Measurements from ENCODE around the gene GPR39. TPM values are rescaled to one million over a fixed set of nuclear protein-coding genes. Genes with fewer than 3 reads are reported as not detected.

GPR39 gene
- total RNA-seq, 1 donor from 2014 or later = not detected

GRCh38 chr2:132562245-132562644 is 145.6 kb downstream of the GPR39 start:
- DNase-seq (ENCODE audit: low read depth in 2 of 2) = no peak

- no peak for DNase-seq (ENCODE audit: low read depth in 2 of 2)
These were observed 147.5 kb downstream of the GPR39 start for GRCh38 chr2:132564065-132564464.

- no peak for DNase-seq (ENCODE audit: low read depth in 2 of 2)
These were observed 149.8 kb downstream of the GPR39 start for GRCh38 chr2:132566379-132566778.

- DNase-seq (ENCODE audit: low read depth in 2 of 2) = no peak
These were observed 151.1 kb downstream of the GPR39 start for GRCh38 chr2:132567682-132568081.

GRCh38 chr2:132568656-132569055 is 152.1 kb downstream of the GPR39 start:
- DNase-seq (ENCODE audit: low read depth in 2 of 2) = no peak

- DNase-seq (ENCODE audit: low read depth in 2 of 2) = no peak
These were observed 156.9 kb downstream of the GPR39 start for GRCh38 chr2:132573444-132574007.

GRCh38 chr2:132577686-132578085 is 161.1 kb downstream of the GPR39 start:
- DNase-seq (ENCODE audit: low read depth in 2 of 2) = no peak

- DNase-seq (ENCODE audit: low read depth in 2 of 2) = no peak
These were observed 165.0 kb downstream of the GPR39 start for GRCh38 chr2:132581591-132581990.

- DNase-seq (ENCODE audit: low read depth in 2 of 2) = no peak
These were observed 165.6 kb downstream of the GPR39 start for GRCh38 chr2:132581991-132582738.

- no peak for DNase-seq (ENCODE audit: low read depth in 2 of 2)
These were observed 167.2 kb downstream of the GPR39 start for GRCh38 chr2:132583666-132584360.

GRCh38 chr2:132584976-132585817 is 168.6 kb downstream of the GPR39 start:
- DNase-seq (ENCODE audit: low read depth in 2 of 2) = no peak

GRCh38 chr2:132586101-132586511 is 169.5 kb downstream of the GPR39 start:
- DNase-seq (ENCODE audit: low read depth in 2 of 2) = no peak

- DNase-seq (ENCODE audit: low read depth in 2 of 2) = no peak
These were observed 170.2 kb downstream of the GPR39 start for GRCh38 chr2:132586835-132587234.

- no peak for DNase-seq (ENCODE audit: low read depth in 2 of 2)
These were observed 172.0 kb downstream of the GPR39 start for GRCh38 chr2:132588576-132588975.

- DNase-seq (ENCODE audit: low read depth in 2 of 2) = no peak
These were observed 172.7 kb downstream of the GPR39 start for GRCh38 chr2:132589111-132589830.

- DNase-seq (ENCODE audit: low read depth in 2 of 2) = no peak
These were observed 173.4 kb downstream of the GPR39 start for GRCh38 chr2:132589966-132590365.

- no peak for DNase-seq (ENCODE audit: low read depth in 2 of 2)
These were observed 176.6 kb downstream of the GPR39 start for GRCh38 chr2:132593171-132593570.

- no peak for DNase-seq (ENCODE audit: low read depth in 2 of 2)
These were observed 178.6 kb downstream of the GPR39 start for GRCh38 chr2:132595186-132595585.

GRCh38 chr2:132595693-132596092 is 179.1 kb downstream of the GPR39 start:
- no peak for DNase-seq (ENCODE audit: low read depth in 2 of 2)

- DNase-seq (ENCODE audit: low read depth in 2 of 2) = no peak
These were observed 180.6 kb downstream of the GPR39 start for GRCh38 chr2:132597166-132597565.

- DNase-seq (ENCODE audit: low read depth in 2 of 2) = no peak
These were observed 181.2 kb downstream of the GPR39 start for GRCh38 chr2:132597831-132598230.

Measured in dermis microvascular lymphatic vessel endothelial cell (primary cell).